CD4-positive, alpha-beta T cell treated with Interleukin-2 at 100 ng/mL for 4 hours (primary cell): ENCODE data around the gene FCSK.

Source experiments
- DNase-seq: peaks from one replicate; pipeline ENCODE4 v3.0.0-alpha.2; 2020; ENCODE audit warnings: low spot score

The FCSK gene

GRCh38 chr16:70455910-70456309, 1.5 kb downstream of the FCSK start:
- DNase-seq, result no peak

GRCh38 chr16:70457446-70458166, 3.2 kb downstream of the FCSK start:
- no peak for DNase-seq

DNA sequence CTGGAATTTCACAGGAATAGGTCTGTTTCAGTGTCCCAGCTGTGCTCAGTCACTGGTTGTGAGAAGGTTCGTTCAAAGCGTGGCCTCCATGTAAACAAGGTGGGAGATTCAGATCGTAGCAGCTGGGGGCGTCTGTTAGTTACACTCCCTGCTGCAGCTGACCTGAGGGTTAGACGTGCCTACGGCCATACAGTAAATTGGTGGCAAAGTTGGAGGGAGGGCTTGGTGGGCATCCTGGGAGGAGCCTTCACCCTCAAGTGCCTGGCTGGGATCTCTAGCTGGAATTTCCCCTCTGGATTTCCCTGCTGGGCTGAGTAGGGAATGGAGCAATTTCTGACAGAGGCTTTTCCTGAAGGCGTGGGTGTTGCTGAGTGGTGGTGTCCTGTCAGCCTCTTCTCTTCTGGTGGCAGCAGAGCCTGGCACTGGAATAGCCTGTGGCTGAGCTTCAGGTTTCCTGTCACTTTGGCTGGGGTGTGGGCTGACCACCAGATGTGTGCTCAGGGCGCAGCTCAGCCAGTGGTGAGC, 6.4 kb downstream of the FCSK start:
- no peak for DNase-seq

DNA sequence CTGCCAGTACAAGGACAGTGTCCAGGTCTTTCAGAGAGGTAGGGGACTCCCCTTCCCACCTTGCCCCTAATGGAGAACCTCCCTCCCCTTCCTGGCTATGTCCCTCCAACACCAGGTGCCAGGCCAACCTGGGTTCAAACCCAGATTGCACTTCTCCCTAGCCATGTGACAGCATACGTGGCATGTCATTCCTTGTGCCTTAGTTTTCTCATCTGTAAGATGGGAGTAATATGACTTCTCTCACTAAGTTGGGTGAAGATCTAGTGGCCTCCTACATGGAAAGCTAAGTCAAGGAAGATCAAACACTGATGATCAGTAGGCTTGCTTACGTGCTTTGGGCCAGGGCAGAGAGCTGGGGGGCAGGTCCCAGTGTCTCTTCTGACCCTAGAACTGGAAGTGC, 8.8 kb downstream of the FCSK start:
- DNase-seq, result no peak

DNA sequence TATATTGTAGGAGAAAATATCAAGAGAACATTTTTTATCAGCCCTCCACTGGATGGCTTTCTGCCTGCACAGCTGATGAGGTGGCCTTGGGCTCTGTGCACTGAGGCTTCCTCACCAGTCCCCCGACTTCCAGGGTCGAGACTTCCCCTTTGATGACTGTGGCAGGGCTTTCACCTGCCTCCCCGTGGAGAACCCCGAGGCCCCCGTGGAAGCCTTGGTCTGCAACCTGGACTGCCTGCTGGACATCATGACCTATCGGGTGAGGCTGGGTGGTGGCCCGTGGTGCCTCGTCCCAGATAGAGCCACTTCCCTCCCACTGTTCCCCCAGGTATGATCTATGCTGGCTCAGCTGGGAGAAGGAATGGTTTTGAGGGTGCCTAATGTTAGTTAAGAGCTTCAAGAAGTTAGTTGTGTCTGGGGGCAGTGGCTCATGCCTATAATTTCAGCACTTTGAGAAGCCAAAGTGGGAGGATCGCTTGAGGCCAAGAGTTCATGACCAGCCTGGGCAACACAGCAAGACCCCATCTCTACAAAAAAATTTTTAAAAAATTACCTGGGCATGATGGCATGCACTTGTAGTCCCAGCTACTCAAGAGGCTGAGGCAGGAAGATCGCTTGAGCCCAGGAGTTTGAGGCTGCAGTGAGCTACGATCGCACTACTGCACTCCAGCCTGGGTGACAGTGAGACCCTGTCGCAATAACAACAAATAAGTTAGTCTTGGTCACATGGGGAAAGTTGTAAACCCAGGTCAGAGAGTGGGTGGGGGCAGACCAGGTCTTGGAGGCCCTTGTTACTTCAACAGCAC, 11.8 kb downstream of the FCSK start:
- DNase-seq, result no peak

GRCh38 chr16:70466805-70467076, 12.3 kb downstream of the FCSK start:
- DNase-seq, result no peak

- no peak for DNase-seq
Measured at GRCh38 chr16:70467113-70467512, 12.7 kb downstream of the FCSK start.

DNA sequence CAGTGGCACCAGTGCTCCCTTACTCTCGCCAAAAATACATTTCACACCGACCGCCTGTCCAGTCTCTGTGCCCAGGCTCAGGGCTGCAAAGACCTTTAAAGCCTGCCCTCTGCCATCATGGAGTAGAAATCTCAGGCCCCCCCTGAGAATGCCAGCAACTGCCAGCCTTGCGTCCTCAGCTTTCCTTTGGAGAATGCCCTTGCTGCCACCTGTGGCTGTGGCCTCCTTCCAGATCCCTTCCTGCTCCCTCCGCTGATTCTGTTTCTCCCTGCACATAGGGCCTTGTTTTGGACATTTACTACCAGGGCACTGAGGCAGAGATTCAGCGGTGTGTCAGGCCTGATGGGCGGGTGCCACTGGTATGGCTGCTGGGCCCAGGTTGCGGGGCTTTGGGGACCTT, 13.2 kb downstream of the FCSK start:
- DNase-seq, result no peak

GRCh38 chr16:70468776-70469525, 14.6 kb downstream of the FCSK start:
- DNase-seq, result no peak

DNA sequence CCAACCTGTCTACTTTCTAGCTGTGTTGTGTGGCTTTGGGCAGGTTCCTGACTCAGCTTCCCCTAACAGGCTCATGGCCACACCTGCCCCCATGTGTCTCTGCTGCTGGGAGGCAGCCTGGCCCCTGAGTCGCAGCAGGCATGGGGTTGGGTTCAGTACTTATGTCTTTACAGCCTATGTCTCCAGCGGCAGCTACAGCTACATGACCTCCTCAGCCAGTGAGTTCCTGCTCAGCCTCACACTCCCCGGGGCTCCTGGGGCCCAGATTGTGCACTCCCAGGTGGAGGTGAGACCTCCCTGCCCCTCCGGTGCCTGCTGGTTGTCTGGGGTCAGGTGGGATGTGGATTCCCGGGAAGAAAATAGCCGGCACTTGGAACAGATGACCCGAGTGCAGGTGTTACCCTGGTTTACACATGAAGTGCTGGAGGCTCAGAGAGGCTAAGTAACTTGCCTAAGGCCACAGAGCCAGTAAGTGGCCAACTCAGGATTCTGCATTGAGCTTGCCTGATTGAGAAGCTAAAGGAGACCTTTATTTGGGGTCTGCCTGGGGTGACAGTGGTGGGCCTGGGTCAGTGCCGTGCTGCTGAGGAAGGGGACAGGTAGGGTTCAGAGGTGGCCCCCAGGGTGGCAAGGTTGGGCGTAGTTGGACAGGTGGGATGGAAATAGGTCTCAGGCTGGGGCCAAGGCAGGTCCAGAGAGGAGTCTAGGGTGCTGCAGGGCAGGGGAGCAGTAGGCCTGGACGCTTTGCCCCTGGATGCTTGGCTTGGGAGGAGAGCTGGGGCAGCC, 15.9 kb downstream of the FCSK start:
- no peak for DNase-seq

DNA sequence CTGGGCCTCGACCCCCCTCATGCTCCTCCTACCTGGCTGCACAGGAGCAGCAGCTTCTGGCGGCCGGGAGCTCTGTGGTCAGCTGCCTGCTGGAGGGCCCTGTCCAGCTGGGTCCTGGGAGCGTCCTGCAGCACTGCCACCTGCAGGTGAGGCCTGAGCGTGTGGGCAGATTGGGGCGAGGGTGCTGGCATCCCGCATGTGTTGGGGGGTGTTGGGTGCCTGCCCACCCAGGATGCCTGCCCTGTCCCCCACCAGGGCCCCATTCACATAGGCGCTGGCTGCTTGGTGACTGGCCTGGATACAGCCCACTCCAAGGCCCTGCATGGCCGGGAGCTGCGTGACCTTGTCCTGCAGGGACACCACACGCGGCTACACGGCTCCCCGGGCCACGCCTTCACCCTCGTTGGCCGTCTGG, 16.5 kb downstream of the FCSK start:
- DNase-seq, result no peak

- no peak for DNase-seq
Measured at GRCh38 chr16:70472786-70473433, 18.5 kb downstream of the FCSK start.

- no peak for DNase-seq
Measured at GRCh38 chr16:70473446-70474319, 19.3 kb downstream of the FCSK start.

DNA sequence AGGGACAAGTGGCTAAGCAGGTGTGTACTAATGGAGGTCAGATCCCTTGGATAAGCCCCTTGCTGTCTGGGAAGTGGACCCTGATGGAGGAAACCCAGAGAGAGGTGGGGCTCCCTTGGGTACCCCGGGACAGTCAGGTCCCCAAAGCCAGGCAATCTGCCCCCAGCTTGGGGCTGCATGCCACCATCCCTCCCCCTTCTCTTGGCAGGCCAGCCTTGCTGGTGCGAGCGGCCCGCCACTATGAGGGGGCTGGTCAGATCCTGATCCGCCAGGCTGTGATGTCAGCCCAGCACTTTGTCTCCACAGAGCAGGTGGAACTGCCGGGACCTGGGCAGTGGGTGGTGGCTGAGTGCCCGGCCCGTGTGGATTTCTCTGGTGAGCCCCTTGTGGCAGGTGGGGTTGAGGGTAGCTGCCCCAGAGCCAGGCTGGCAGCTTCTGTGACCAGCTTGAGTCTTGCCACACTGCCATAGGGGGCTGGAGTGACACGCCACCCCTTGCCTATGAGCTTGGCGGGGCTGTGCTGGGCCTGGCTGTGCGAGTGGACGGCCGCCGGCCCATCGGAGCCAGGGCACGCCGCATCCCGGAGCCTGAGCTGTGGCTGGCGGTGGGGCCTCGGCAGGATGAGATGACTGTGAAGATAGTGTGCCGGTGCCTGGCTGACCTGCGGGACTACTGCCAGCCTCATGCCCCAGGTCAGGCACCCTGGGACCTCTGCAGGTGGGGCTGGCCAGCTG, 20.1 kb downstream of the FCSK start:
- DNase-seq, result no peak

DNA sequence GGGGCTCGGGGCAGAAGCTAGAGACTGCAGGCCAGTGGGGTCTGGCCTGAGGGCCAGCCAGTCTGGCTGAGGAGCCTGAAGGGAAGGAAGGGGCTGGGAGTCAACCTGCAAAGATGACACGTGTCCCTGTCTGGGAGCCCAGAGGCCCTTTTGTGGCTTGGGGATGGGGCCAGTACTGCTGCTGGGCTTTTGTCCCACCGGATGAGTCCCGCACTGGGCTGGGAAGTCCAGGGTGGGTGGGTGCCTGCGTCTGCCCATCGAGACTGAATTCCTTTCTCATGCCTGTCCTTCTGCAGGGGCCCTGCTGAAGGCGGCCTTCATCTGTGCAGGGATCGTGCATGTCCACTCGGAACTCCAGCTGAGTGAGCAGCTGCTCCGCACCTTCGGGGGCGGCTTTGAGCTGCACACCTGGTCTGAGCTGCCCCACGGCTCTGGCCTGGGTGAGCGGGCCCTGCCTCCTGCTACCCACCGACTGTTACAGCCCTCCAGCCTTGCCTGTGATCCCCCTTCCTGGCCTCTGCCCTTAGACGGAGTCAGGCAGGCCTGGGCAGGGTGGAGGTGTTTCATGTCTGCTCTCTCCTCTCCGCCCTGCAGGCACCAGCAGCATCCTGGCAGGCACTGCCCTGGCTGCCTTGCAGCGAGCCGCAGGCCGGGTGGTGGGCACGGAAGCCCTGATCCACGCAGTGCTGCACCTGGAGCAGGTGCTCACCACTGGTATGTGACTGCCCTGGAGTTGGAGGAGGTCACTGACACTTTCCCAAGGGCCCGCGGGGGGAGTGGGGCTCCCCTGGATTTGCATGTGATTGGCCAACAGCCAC, 20.9 kb downstream of the FCSK start:
- no peak for DNase-seq

GRCh38 chr16:70476272-70477020, 22.1 kb downstream of the FCSK start:
- DNase-seq, result no peak

DNA sequence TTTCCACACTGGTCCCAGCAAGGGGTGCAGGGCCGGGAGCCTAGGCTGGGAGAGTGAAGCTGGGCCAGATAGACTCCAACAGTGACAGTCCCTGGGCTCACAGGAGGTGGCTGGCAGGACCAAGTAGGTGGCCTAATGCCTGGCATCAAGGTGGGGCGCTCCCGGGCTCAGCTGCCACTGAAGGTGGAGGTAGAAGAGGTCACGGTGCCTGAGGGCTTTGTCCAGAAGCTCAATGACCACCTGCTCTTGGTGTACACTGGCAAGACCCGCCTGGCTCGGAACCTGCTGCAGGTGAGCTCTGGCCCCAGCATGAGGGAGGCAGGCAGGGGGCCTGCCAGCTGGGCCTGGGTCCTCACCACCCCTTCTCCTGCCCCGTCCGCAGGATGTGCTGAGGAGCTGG, 23.8 kb downstream of the FCSK start:
- no peak for DNase-seq

GRCh38 chr16:70478912-70479341, 24.5 kb downstream of the FCSK start:
- no peak for DNase-seq
